ENCODE results near the gene FXN. TPM values are rescaled to one million over a fixed set of nuclear protein-coding genes. Genes with fewer than 3 reads are reported as not detected.
A peak's percentile ranks its signal among the peaks of the same experiment; 100 is the strongest.

FXN gene
- polyA plus RNA-seq, 3 donors: 9.1 to 27.3 (median 15.9) TPM

- no peaks in the 10 kb centered on the region for H4K20me1 ChIP-seq (ENCODE audit: insufficient read depth, low read length)
- 100% methylated on average over 2 of the region's 5 CpGs for WGBS (ENCODE audit: insufficient coverage)
- peaks cover 9 to 14% of the 10 kb centered on the region in 2 donors for H3K36me3 ChIP-seq (replicated peaks in 1 of 2; ENCODE audit: control insufficient read depth in 1 of 2, insufficient read depth in 2 of 2, low read length in 2 of 2)
- H3K4me1 ChIP-seq (ENCODE audit: control insufficient read depth in 1 of 2, insufficient read depth in 2 of 2, low read length in 2 of 2): no peaks in the 10 kb centered on the region
- H2AFZ ChIP-seq (ENCODE audit: insufficient read depth, low read depth, low read length, poor library complexity, severe bottlenecking): no peak overlapping the region
- H3K4me3 ChIP-seq (replicated peaks in 1 of 3; ENCODE audit: low read depth in 2 of 3, low read length in 3 of 3): no peak overlapping the region
- no peaks in the 10 kb centered on the region for H3K27me3 ChIP-seq (ENCODE audit: control insufficient read depth in 2 of 2, insufficient read depth in 2 of 2, low read length in 2 of 2)
- Mint-ChIP-seq H3K4me3 (no peak overlapping the region), H3K27ac (peak overlapping the region in 1 of 7 donors; percentile 36), H3K27me3 (ENCODE audit: low read depth in 3 of 3) (no peaks in the 10 kb centered on the region), H3K4me1 (no peaks in the 10 kb centered on the region), H3K9me3 (peaks cover 0 to 3% (median 0%) of the 10 kb centered on the region in 7 donors), H3K36me3 (peaks cover 19 to 22% of the 10 kb centered on the region in 2 donors)
- H3K79me2 ChIP-seq (ENCODE audit: insufficient read depth, low read length): no peaks in the 10 kb centered on the region
- no peaks in the 10 kb centered on the region for H3K9me3 ChIP-seq (replicated peaks in 1 of 2; ENCODE audit: control insufficient read depth in 1 of 2, insufficient read depth in 1 of 2, low read length in 2 of 2)
- no peak for TF ChIP-seq CTCF (IDR thresholded peaks at IDR 0.05)
- H3K9ac ChIP-seq (ENCODE audit: insufficient read depth, low read length, poor library complexity, severe bottlenecking): no peak overlapping the region
- intact Hi-C loops (cut with micrococcal nuclease): no loop called here
- DNase-seq: no peak
- no peak overlapping the region for H3K4me2 ChIP-seq (replicated peaks; ENCODE audit: extremely low read depth, low read length, poor library complexity, severe bottlenecking)
- no peak overlapping the region for H3K27ac ChIP-seq (ENCODE audit: low read depth in 1 of 2, low read length in 2 of 2)
These were observed 41.0 kb downstream of the FXN start for GRCh38 chr9:69076550-69076949.

- H3K4me1 ChIP-seq (ENCODE audit: control insufficient read depth in 1 of 2, insufficient read depth in 2 of 2, low read length in 2 of 2): no peaks in the 10 kb centered on the region
- H2AFZ ChIP-seq (ENCODE audit: insufficient read depth, low read depth, low read length, poor library complexity, severe bottlenecking): no peak overlapping the region
- H3K9me3 Mint-ChIP-seq: peaks cover 0 to 3% (median 0%) of the 10 kb centered on the region in 7 donors
- intact Hi-C loops (cut with micrococcal nuclease): no loop called here
- H3K4me1 Mint-ChIP-seq: no peaks in the 10 kb centered on the region
- H3K79me2 ChIP-seq (ENCODE audit: insufficient read depth, low read length): no peaks in the 10 kb centered on the region
- no peak overlapping the region for H3K4me2 ChIP-seq (replicated peaks; ENCODE audit: extremely low read depth, low read length, poor library complexity, severe bottlenecking)
- H3K36me3 Mint-ChIP-seq: peaks cover 8 to 10% of the 10 kb centered on the region in 2 donors
- peaks cover 0 to 5% of the 10 kb centered on the region in 2 donors for H3K36me3 ChIP-seq (replicated peaks in 1 of 2; ENCODE audit: control insufficient read depth in 1 of 2, insufficient read depth in 2 of 2, low read length in 2 of 2)
- no peaks in the 10 kb centered on the region for H3K27me3 Mint-ChIP-seq (ENCODE audit: low read depth in 3 of 3)
- WGBS (ENCODE audit: insufficient coverage): 50% methylated on average over 2 of the region's 2 CpGs
- no peak overlapping the region for H3K9ac ChIP-seq (ENCODE audit: insufficient read depth, low read length, poor library complexity, severe bottlenecking)
- DNase-seq: no peak
- no peak overlapping the region for H3K27ac Mint-ChIP-seq
- no peak overlapping the region for H3K4me3 Mint-ChIP-seq
- TF ChIP-seq CTCF (IDR thresholded peaks at IDR 0.05): no peak
- no peaks in the 10 kb centered on the region for H3K9me3 ChIP-seq (replicated peaks in 1 of 2; ENCODE audit: control insufficient read depth in 1 of 2, insufficient read depth in 1 of 2, low read length in 2 of 2)
- H3K27me3 ChIP-seq (ENCODE audit: control insufficient read depth in 2 of 2, insufficient read depth in 2 of 2, low read length in 2 of 2): no peaks in the 10 kb centered on the region
- H3K4me3 ChIP-seq (replicated peaks in 1 of 3; ENCODE audit: low read depth in 2 of 3, low read length in 3 of 3): no peak overlapping the region
- H3K27ac ChIP-seq (ENCODE audit: low read depth in 1 of 2, low read length in 2 of 2): no peak overlapping the region
- H4K20me1 ChIP-seq (ENCODE audit: insufficient read depth, low read length): no peaks in the 10 kb centered on the region
These were observed 42.5 kb downstream of the FXN start for GRCh38 chr9:69078069-69078468.
